PC-3 (cell line): ENCODE results near the gene PRELID1. TPM values are rescaled to one million over a fixed set of nuclear protein-coding genes. Genes with fewer than 3 reads are reported as not detected.

ENCODE experiments used
- ATAC-seq: fragments of 200-7000 bp; cut with Tn5 transposase; 2 replicates; pipeline ENCODE4 v1.9.1; 2020; ENCODE audit warnings: mild to moderate bottlenecking, moderate library complexity
- BruUV-seq: library from RNA; stranded (reverse); fragments of 400-500 nt; replicated peaks from 2 replicates; lab custom pipeline; 2021; lab: Mats Ljungman, UMichigan
- CTCF ChIA-PET: fragments of 300-600 bp; sonication (Branson Sonifier 250); formaldehyde crosslinking; loops from one replicate; lab custom pipeline; 2022; ENCODE audit warnings: antibody characterized with exemption; lab: Charles Lee
- POLR2A ChIA-PET: fragments of 300-600 bp; sonication (Branson Sonifier 250); formaldehyde crosslinking; loops from one replicate; lab custom pipeline; 2022; ENCODE audit warnings: antibody characterized with exemption; ENCODE audit not compliant: unreplicated experiment; lab: Charles Lee
- DNase-seq: peaks from one replicate; pipeline ENCODE4 v3.0.0-alpha.2; 2015
- H2AFZ ChIP-seq: fragments of 300-600 bp; sonication (generic); 2 replicates; pipeline ENCODE4 v1.6.0; 2016; ENCODE audit warnings: antibody characterized with exemption, low read length
- H3F3A ChIP-seq: fragments of 300-600 bp; sonication (generic); one replicate; pipeline ENCODE4 v1.6.0; 2017; ENCODE audit warnings: antibody characterized with exemption, low read length, control low read depth, mild to moderate bottlenecking; ENCODE audit not compliant: unreplicated experiment
- H3K27ac ChIP-seq: fragments of 300-600 bp; sonication (generic); 2 replicates; pipeline ENCODE4 v1.5.1; 2016; ENCODE audit warnings: mild to moderate bottlenecking, low read length
- H3K27me3 ChIP-seq: fragments of 300-600 bp; sonication (generic); 2 replicates; pipeline ENCODE4 v1.6.1; 2016; ENCODE audit warnings: low read length, mixed read lengths
- H3K36me3 ChIP-seq: fragments of 300-600 bp; sonication (generic); 2 replicates; pipeline ENCODE4 v1.6.1; 2016; ENCODE audit warnings: low read depth, mixed run types, low read length, mixed read lengths
- H3K4me1 ChIP-seq: fragments of 300-600 bp; sonication (generic); 2 replicates; pipeline ENCODE4 v1.5.1; 2016; ENCODE audit warnings: low read length; ENCODE audit not compliant: insufficient read depth
- H3K4me2 ChIP-seq: fragments of 300-600 bp; sonication (generic); 2 replicates; pipeline ENCODE4 v1.6.0; 2016; ENCODE audit warnings: low read length
- H3K4me3 ChIP-seq: fragments of 300-600 bp; sonication (generic); 2 replicates; pipeline ENCODE4 v1.5.1; 2016; ENCODE audit warnings: mild to moderate bottlenecking, low read length, mixed read lengths
- H3K79me2 ChIP-seq: fragments of 300-600 bp; sonication (generic); 2 replicates; pipeline ENCODE4 v1.6.1; 2017; ENCODE audit warnings: low read length, mixed read lengths
- H3K9ac ChIP-seq: fragments of 300-600 bp; sonication (generic); 2 replicates; pipeline ENCODE4 v1.6.0; 2016; ENCODE audit warnings: mild to moderate bottlenecking, low read length
- H3K9me2 ChIP-seq: fragments of 300-600 bp; sonication (generic); replicated peaks from 2 replicates; pipeline ENCODE4 v1.6.1; 2016; ENCODE audit warnings: mixed run types, low read length, mixed read lengths
- H3K9me3 ChIP-seq: fragments of 300-600 bp; sonication (generic); 2 replicates; pipeline ENCODE4 v1.6.1; 2016; ENCODE audit warnings: low read length, mixed read lengths
- H4K20me1 ChIP-seq: fragments of 300-600 bp; sonication (generic); 2 replicates; pipeline ENCODE4 v1.6.1; 2016; ENCODE audit warnings: low read length, mixed read lengths
- CTCF ChIP-seq: fragments of 300-600 bp; sonication (generic); conservative IDR thresholded peaks from 2 replicates; pipeline ENCODE4 v1.5.1; 2017; ENCODE audit warnings: antibody characterized with exemption, low read depth, mild to moderate bottlenecking, low read length
- EZH2 ChIP-seq: fragments of 300-600 bp; sonication (generic); IDR thresholded peaks from one replicate; pipeline ENCODE4 v1.6.1; 2017; ENCODE audit warnings: antibody characterized with exemption, mild to moderate bottlenecking, low read length; ENCODE audit not compliant: unreplicated experiment
- EZH2phosphoT487 ChIP-seq: fragments of 300-600 bp; sonication (generic); IDR thresholded peaks from 2 replicates; pipeline ENCODE4 v1.6.1; 2018; ENCODE audit warnings: mild to moderate bottlenecking, antibody characterized with exemption, low read length, borderline replicate concordance
- intact Hi-C: fragments of 100-400 bp; cut with micrococcal nuclease; formaldehyde crosslinking; loops from 2 replicates; pipeline ENCODE4 v1.9.0; 2023
- total RNA-seq: library from RNA; depleted of rRNA; stranded (reverse); fragments of >200 nt; gene quantifications from 2 replicates; pipeline ENCODE4 v1.2.3, GENCODE V29; 2014

Gene PRELID1
- total RNA-seq, 1 experiment from 2014 or later: 505 TPM

GRCh38 chr5:177260961-177261360, 42.6 kb upstream of the PRELID1 start:
- intact Hi-C loops: no loop called here
- ChIA-PET POLR2A (no interaction called here), CTCF (no interaction called here)
- Histone ChIP-seq H3K9me3 (no peaks in the 10 kb centered on the region), H3K79me2 (no peaks in the 10 kb centered on the region), H3F3A (no peaks in the 10 kb centered on the region), H3K36me3 (peaks cover 36% of the 10 kb centered on the region; the same call in 1 of the 2 replicates), H3K9me2 (no peaks in the 10 kb centered on the region), H4K20me1 (no peaks in the 10 kb centered on the region), H3K4me2 (no peak overlapping the region), H3K4me1 (peaks cover 2% of the 10 kb centered on the region; the same call in 1 of the 2 replicates), H2AFZ (no peak overlapping the region), H3K27ac (no peak overlapping the region), H3K4me3 (no peak overlapping the region), H3K27me3 (no peaks in the 10 kb centered on the region), H3K9ac (no peak overlapping the region)
- DNase-seq (no peak), ATAC-seq (no peak)
- TF ChIP-seq CTCF (no peak), EZH2 (no peak), EZH2phosphoT487 (no peak)
- no TSS peak for BruUV-seq

DNA sequence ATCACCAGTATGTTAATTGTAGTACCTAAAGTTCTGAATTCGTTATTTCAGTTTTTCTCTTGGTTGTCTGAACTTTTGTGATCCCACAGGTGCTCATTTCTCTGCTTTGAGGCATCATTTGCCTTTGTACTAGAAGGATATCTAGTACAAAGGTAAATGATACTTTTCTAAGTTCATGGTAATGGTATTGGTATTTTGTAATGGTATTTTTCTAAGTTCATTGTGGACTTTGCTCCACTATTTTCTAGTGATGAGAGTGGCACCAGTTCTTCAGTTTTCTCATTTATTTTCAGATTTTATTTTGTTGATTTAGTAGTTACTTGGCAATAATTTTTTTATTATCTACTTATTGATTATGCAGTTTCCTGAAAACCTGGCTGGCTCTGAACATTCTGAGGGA, 42.1 kb upstream of the PRELID1 start:
- no peak overlapping the region for H3K4me2 ChIP-seq
- no TSS peak for BruUV-seq
- intact Hi-C loops: no loop called here
- peaks cover 35% of the 10 kb centered on the region; the same call in 1 of the 2 replicates for H3K36me3 ChIP-seq
- H3K9me3 ChIP-seq: no peaks in the 10 kb centered on the region
- no peak for DNase-seq
- H2AFZ ChIP-seq: no peak overlapping the region
- H3K79me2 ChIP-seq: no peaks in the 10 kb centered on the region
- no peak overlapping the region for H3K4me3 ChIP-seq
- ChIA-PET POLR2A (no interaction called here), CTCF (no interaction called here)
- H4K20me1 ChIP-seq: no peaks in the 10 kb centered on the region
- no peak overlapping the region for H3K9ac ChIP-seq
- H3K27ac ChIP-seq: no peak overlapping the region
- H3F3A ChIP-seq: no peaks in the 10 kb centered on the region
- ATAC-seq: no peak
- H3K9me2 ChIP-seq: no peaks in the 10 kb centered on the region
- H3K27me3 ChIP-seq: no peaks in the 10 kb centered on the region
- H3K4me1 ChIP-seq: no peaks in the 10 kb centered on the region
- TF ChIP-seq EZH2phosphoT487 (no peak), EZH2 (no peak), CTCF (no peak)

- no peaks in the 10 kb centered on the region for H3K27me3 ChIP-seq
- ATAC-seq: no peak
- ChIA-PET CTCF (no interaction called here), POLR2A (no interaction called here)
- no peaks in the 10 kb centered on the region for H4K20me1 ChIP-seq
- no peaks in the 10 kb centered on the region for H3K4me1 ChIP-seq
- no peak overlapping the region for H3K27ac ChIP-seq
- BruUV-seq: no TSS peak
- TF ChIP-seq EZH2: no peak
- TF ChIP-seq CTCF: no peak
- TF ChIP-seq EZH2phosphoT487: no peak
- H3K9ac ChIP-seq: no peak overlapping the region
- no peak overlapping the region for H2AFZ ChIP-seq
- no peak for DNase-seq
- intact Hi-C loops: no loop called here
- no peaks in the 10 kb centered on the region for H3K9me3 ChIP-seq
- peaks cover 33% of the 10 kb centered on the region for H3K36me3 ChIP-seq
- H3K79me2 ChIP-seq: no peaks in the 10 kb centered on the region
- no peak overlapping the region for H3K4me2 ChIP-seq
- no peaks in the 10 kb centered on the region for H3K9me2 ChIP-seq
- no peak overlapping the region for H3K4me3 ChIP-seq
- no peaks in the 10 kb centered on the region for H3F3A ChIP-seq
These were observed 39.4 kb upstream of the PRELID1 start for GRCh38 chr5:177264178-177264577.
